HG03066 (cell line): ENCODE data around the gene ZNF436.

Source experiments
- ATAC-seq: cut with Tn5 transposase; IDR thresholded peaks from one replicate; pipeline ENCODE4 v1.9.1; 2021; ENCODE audit warnings: low read depth; ENCODE audit not compliant: unreplicated experiment

ZNF436 gene

GRCh38 chr1:23369335-23370013, at the start of gene ZNF436:
TSS of gene ZNF436 (minus strand) at chr1:23369836. CDS start at chr1:23368005, 1,831 bp downstream.
- ATAC-seq, result no peak

GRCh38 chr1:23419180-23419579, 49.5 kb upstream of the ZNF436 start:
- ATAC-seq, result no peak

GRCh38 chr1:23417570-23417969, 47.9 kb upstream of the ZNF436 start:
- ATAC-seq, result no peak

- no peak for ATAC-seq
These were observed 47.3 kb upstream of the ZNF436 start for GRCh38 chr1:23416964-23417363.

- no peak for ATAC-seq
These were observed 39.2 kb upstream of the ZNF436 start for GRCh38 chr1:23408797-23409290.

- ATAC-seq, result no peak
These were observed 37.5 kb upstream of the ZNF436 start for GRCh38 chr1:23407016-23407630.

- no peak for ATAC-seq
These were observed 36.3 kb upstream of the ZNF436 start for GRCh38 chr1:23405946-23406345.

- no peak for ATAC-seq
These were observed 34.3 kb upstream of the ZNF436 start for GRCh38 chr1:23403735-23404486.

- ATAC-seq, result no peak
These were observed 33.7 kb upstream of the ZNF436 start for GRCh38 chr1:23403355-23403734.

GRCh38 chr1:23403038-23403336, 33.4 kb upstream of the ZNF436 start:
- ATAC-seq, result no peak

GRCh38 chr1:23402286-23403037, 32.8 kb upstream of the ZNF436 start:
- ATAC-seq, result no peak

GRCh38 chr1:23401313-23401712, 31.7 kb upstream of the ZNF436 start:
- no peak for ATAC-seq

- ATAC-seq, result no peak
These were observed 30.9 kb upstream of the ZNF436 start for GRCh38 chr1:23400324-23401114.

GRCh38 chr1:23399229-23399628, 29.6 kb upstream of the ZNF436 start:
- ATAC-seq, result no peak

- ATAC-seq, result no peak
These were observed 28.3 kb upstream of the ZNF436 start for GRCh38 chr1:23397908-23398307.

- ATAC-seq, result no peak
These were observed 26.7 kb upstream of the ZNF436 start for GRCh38 chr1:23396380-23396779.

GRCh38 chr1:23395849-23396248, 26.2 kb upstream of the ZNF436 start:
- ATAC-seq, result no peak

GRCh38 chr1:23395154-23395724, 25.6 kb upstream of the ZNF436 start:
- no peak for ATAC-seq

- no peak for ATAC-seq
These were observed 25.0 kb upstream of the ZNF436 start for GRCh38 chr1:23394684-23395083.

GRCh38 chr1:23394181-23394580, 24.5 kb upstream of the ZNF436 start:
- ATAC-seq, result no peak
